Pancreas (tissue), 10 donors: ENCODE data around the gene MARCOL. TPM values are rescaled to one million over a fixed set of nuclear protein-coding genes. Genes with fewer than 3 reads are reported as not detected.

Source experiments
- ATAC-seq, 4 donors: fragments of 200-7000 bp; cut with Tn5 transposase; one replicate each; pipeline versions ENCODE4 v1.8.0 to v1.9.1; 2020; ENCODE audit warnings: mild to moderate bottlenecking in 4 of 4, moderate library complexity in 4 of 4
- DNase-seq, 6 donors: peaks; one replicate each; pipeline ENCODE4 v3.0.0-alpha.2; 2020
- FAIRE-seq: peaks from 2 replicates; lab custom pipeline; 2012; peaks lifted over from hg19 to GRCh38; lab: Jason Lieb, UNC
- H3K27ac ChIP-seq, 4 donors: fragments of 200-600 bp; sonication (generic); 1 replicate in 3 of 4; 2 replicates in 1 of 4; pipeline versions ENCODE4 v1.5.0 to v1.8.0; 2020
- H3K27me3 ChIP-seq, 4 donors: fragments of 200-600 bp; one replicate each; pipeline ENCODE4 v1.8.0; 2021
- H3K36me3 ChIP-seq, 3 donors: fragments of 200-600 bp; sonication (generic) in 1 of 3; one replicate each; pipeline versions ENCODE4 v1.5.0 to v1.8.0; 2020 to 2021
- H3K4me1 ChIP-seq, 3 donors: fragments of 200-600 bp; one replicate each; pipeline ENCODE4 v1.8.0; 2021
- H3K4me3 ChIP-seq, 4 donors: fragments of 200-600 bp; sonication (generic) in 2 of 4; one replicate each; pipeline versions ENCODE4 v1.5.0 to v1.8.0; 2020 to 2021
- H3K9me3 ChIP-seq, 4 donors: fragments of 200-600 bp; one replicate each; pipeline ENCODE4 v1.8.0; 2021
- WGBS, 2 donors: extraction: QIAGEN DNeasy Blood & Tissue Kit; methylation state at CpG; one replicate each; pipeline ENCODE4 v1.1.7; 2013; 5-methylcytosine and 5-hydroxymethylcytosine counted together
- intact Hi-C, 3 donors: fragments of 100-400 bp; cut with DNase I; formaldehyde crosslinking; loops; one replicate each; pipeline versions ENCODE4 v1.11.1 to v1.14.2; 2022
- polyA plus RNA-seq, 2 donors: library from polyadenylated mRNA; stranded (reverse); fragments of 200-250 nt; gene quantifications; one replicate each; pipeline ENCODE4 v1.2.3, GENCODE V29; 2013
- total RNA-seq, 6 donors: library from RNA; stranded (reverse); fragmentation: NEBNext Ultra II Directional in 4 of 6; extraction: Animal tissue kit (Norgen Biotek cat#: 25700) in 4 of 6; gene quantifications; one replicate each; pipeline versions ENCODE4 v1.2.1 to v1.2.4, GENCODE V29; 2021 to 2023
- TF ChIP-seq, protein P1 (sequence below), 4 donors: fragments of 200-600 bp; sonication (generic) in 3 of 4; IDR thresholded peaks; one replicate each; pipeline versions ENCODE4 v1.5.0 to v1.8.0; 2021; ENCODE audit warnings: antibody characterized with exemption in 4 of 4
- donor health status: healthy with polysubstance abuse.
- donor health status: DM: no; HTN: no; CAD: no; lungs with moderate emphysema.
- donor health status: DM: no; HTN: no; CAD: no.
- donor health status: control.
- donor health status: control.
- donor health status: Bipolar disorder and iron deficiency.
- donor health status: DM: yes; HTN: yes; CAD: no.
- donor health status: DM: no; HTN: no; CAD: no.
- donor health status: DM: no; HTN: no; CAD: no.
- donor health status: DM: yes; HTN: yes; CAD: no.

MARCOL gene, protein sequence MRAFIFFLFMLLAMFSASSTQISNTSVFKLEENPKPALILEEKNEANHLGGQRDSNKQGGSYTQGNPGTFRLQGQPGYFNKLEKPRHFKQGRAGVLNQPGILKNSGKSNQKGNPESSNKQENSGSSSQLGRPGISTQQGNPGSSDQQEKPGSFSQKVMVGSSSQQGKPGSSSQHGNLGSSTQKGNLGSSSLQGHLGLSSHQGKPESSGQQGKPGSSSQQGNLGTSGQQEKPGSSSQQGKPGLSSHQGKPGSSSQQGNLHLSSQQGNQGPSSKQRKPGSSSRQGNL
- total RNA-seq: not detected
- not detected for polyA plus RNA-seq

- DNase-seq: no peak
- no peak for FAIRE-seq
- Histone ChIP-seq H3K9me3 (no peaks in the 10 kb centered on the region), H3K27me3 (no peaks in the 10 kb centered on the region), H3K4me3 (no peak within 1 kb of the TSS), H3K36me3 (no peaks in the 10 kb centered on the region), H3K4me1 (no peaks in the 10 kb centered on the region), H3K27ac (no peak within 1 kb of the TSS)
- 42 to 46% methylated on average over 2 of the region's 2 CpGs for WGBS, 2 donors
- TF ChIP-seq, protein P1, sequence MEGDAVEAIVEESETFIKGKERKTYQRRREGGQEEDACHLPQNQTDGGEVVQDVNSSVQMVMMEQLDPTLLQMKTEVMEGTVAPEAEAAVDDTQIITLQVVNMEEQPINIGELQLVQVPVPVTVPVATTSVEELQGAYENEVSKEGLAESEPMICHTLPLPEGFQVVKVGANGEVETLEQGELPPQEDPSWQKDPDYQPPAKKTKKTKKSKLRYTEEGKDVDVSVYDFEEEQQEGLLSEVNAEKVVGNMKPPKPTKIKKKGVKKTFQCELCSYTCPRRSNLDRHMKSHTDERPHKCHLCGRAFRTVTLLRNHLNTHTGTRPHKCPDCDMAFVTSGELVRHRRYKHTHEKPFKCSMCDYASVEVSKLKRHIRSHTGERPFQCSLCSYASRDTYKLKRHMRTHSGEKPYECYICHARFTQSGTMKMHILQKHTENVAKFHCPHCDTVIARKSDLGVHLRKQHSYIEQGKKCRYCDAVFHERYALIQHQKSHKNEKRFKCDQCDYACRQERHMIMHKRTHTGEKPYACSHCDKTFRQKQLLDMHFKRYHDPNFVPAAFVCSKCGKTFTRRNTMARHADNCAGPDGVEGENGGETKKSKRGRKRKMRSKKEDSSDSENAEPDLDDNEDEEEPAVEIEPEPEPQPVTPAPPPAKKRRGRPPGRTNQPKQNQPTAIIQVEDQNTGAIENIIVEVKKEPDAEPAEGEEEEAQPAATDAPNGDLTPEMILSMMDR (IDR thresholded peaks at IDR 0.05): no peak
- ATAC-seq: no peak
- intact Hi-C loops: no loop called here
Observed at GRCh38 chr5:148238418-148238794, at the start of gene MARCOL. Gene MARCOL, plus strand, starts transcription at chr5:148238525. Its CDS starts 73 bp downstream, at chr5:148238598.

DNA sequence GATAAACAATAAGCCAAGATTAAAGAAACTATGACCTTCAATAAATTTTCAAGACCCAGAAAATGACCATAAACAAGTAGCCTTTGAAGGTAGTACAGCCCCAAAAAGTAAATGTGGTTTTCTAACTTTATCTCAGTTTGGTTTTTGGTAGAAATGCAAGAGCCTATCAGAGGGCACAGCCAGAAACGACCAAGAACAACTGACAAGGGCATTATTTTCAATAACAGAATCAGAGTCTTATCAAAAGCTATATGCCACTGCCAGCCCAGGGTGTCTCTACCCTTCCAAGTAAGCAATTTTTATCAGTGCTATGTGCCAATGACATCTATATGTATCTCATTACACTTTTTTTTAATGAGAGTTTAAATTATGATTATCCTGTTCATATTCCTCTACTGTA, 47.3 kb upstream of the MARCOL start:
- Histone ChIP-seq H3K4me1 (no peaks in the 10 kb centered on the region), H3K4me3 (no peak overlapping the region), H3K36me3 (no peaks in the 10 kb centered on the region), H3K27me3 (no peaks in the 10 kb centered on the region), H3K9me3 (no peaks in the 10 kb centered on the region), H3K27ac (no peak overlapping the region)
- FAIRE-seq (no peak), ATAC-seq (no peak), DNase-seq (no peak)
- WGBS, 2 donors: 22 to 31% methylated on average over 1 of the region's 1 CpG
- TF ChIP-seq, protein P1 (IDR thresholded peaks at IDR 0.05): no peak
- intact Hi-C loops: no loop called here

GRCh38 chr5:148193202-148193601, 45.1 kb upstream of the MARCOL start:
- Histone ChIP-seq H3K4me1 (no peaks in the 10 kb centered on the region), H3K27me3 (no peaks in the 10 kb centered on the region), H3K27ac (no peak overlapping the region), H3K9me3 (no peaks in the 10 kb centered on the region), H3K36me3 (no peaks in the 10 kb centered on the region), H3K4me3 (no peak overlapping the region)
- intact Hi-C loops: no loop called here
- FAIRE-seq (no peak), ATAC-seq (no peak), DNase-seq (no peak)
- WGBS, 2 donors: 89 to 95% methylated on average over 1 of the region's 1 CpG
- TF ChIP-seq, protein P1 (IDR thresholded peaks at IDR 0.05): no peak

DNA sequence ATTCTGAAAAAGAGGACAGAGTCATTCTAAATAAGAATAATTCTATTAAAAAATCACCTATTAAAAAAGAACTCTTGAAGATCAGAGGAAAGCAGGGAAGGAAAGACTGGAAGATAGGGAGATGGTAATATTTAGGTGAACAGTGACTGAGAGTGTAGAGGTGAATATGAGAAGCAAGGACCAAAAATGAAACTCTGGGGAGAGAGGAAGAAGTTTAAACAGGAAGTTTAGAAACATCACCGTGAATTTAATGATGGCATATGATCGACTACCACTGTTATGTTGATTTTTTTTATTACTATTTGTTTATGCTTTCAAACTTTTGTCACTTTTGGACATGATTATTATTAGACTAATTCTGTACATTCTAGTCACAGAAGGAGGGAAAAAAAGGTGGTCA, 37.2 kb upstream of the MARCOL start:
- ATAC-seq: no peak

More for the DNA sequence above, 37.2 kb upstream of the MARCOL start:
- Histone ChIP-seq H3K9me3 (no peaks in the 10 kb centered on the region), H3K27me3 (no peaks in the 10 kb centered on the region), H3K27ac (no peak overlapping the region), H3K4me3 (no peak overlapping the region), H3K36me3 (no peaks in the 10 kb centered on the region), H3K4me1 (peaks cover 0 to 5% (median 0%) of the 10 kb centered on the region in 3 donors)
- FAIRE-seq: no peak
- intact Hi-C loops: no loop called here
- 82 to 88% methylated on average over 2 of the region's 2 CpGs for WGBS, 2 donors
- DNase-seq: no peak
- TF ChIP-seq, protein P1 (IDR thresholded peaks at IDR 0.05): no peak
